GM23248 (cell line): ENCODE data around the gene CDH4. TPM values are rescaled to one million over a fixed set of nuclear protein-coding genes. Genes with fewer than 3 reads are reported as not detected.

Experiments used
- DNase-seq: peaks from one replicate; pipeline ENCODE4 v3.0.0-alpha.2; 2015
- H2AFZ ChIP-seq: fragments of 200-600 bp; sonication (generic); 2 replicates; pipeline ENCODE4 v1.6.1; 2016; ENCODE audit warnings: antibody characterized with exemption
- H3F3A ChIP-seq: fragments of 200-600 bp; sonication (generic); 2 replicates; pipeline ENCODE4 v1.6.1; 2016; ENCODE audit warnings: mild to moderate bottlenecking, antibody characterized with exemption, mixed run types; ENCODE audit not compliant: insufficient read depth
- H3K27ac ChIP-seq: fragments of 200-600 bp; sonication (generic); 2 replicates; pipeline ENCODE4 v1.5.1; 2016; ENCODE audit warnings: mild to moderate bottlenecking
- H3K27me3 ChIP-seq: fragments of 200-600 bp; sonication (generic); replicated peaks from 2 replicates; pipeline ENCODE4 v1.6.1; 2016; ENCODE audit warnings: mild to moderate bottlenecking; ENCODE audit not compliant: insufficient read depth
- H3K36me3 ChIP-seq: fragments of 200-600 bp; sonication (generic); 2 replicates; pipeline ENCODE4 v1.6.1; 2016; ENCODE audit warnings: low read depth, mild to moderate bottlenecking
- H3K4me1 ChIP-seq: fragments of 200-600 bp; sonication (generic); 2 replicates; pipeline ENCODE4 v1.6.1; 2016; ENCODE audit warnings: mild to moderate bottlenecking; ENCODE audit not compliant: insufficient read depth
- H3K4me2 ChIP-seq: fragments of 200-600 bp; sonication (generic); one replicate; pipeline ENCODE4 v1.6.1; 2016; ENCODE audit warnings: mild to moderate bottlenecking; ENCODE audit not compliant: unreplicated experiment
- H3K4me3 ChIP-seq: fragments of 200-600 bp; sonication (generic); 2 replicates; pipeline ENCODE4 v1.5.1; 2016; ENCODE audit warnings: mild to moderate bottlenecking
- H3K79me2 ChIP-seq: fragments of 200-600 bp; sonication (generic); 2 replicates; pipeline ENCODE4 v1.6.1; 2016; ENCODE audit warnings: mild to moderate bottlenecking; ENCODE audit not compliant: insufficient read depth
- H3K9ac ChIP-seq: fragments of 200-600 bp; sonication (generic); 2 replicates; pipeline ENCODE4 v1.6.1; 2016; ENCODE audit warnings: mild to moderate bottlenecking
- H3K9me2 ChIP-seq: fragments of 200-600 bp; sonication (generic); 2 replicates; pipeline ENCODE4 v1.6.1; 2016; ENCODE audit warnings: mixed run types, mild to moderate bottlenecking, moderate library complexity; ENCODE audit not compliant: insufficient read depth
- H3K9me3 ChIP-seq: fragments of 200-600 bp; sonication (generic); one replicate; pipeline ENCODE4 v1.6.1; 2017; ENCODE audit warnings: low read depth
- H4K20me1 ChIP-seq: fragments of 200-600 bp; sonication (generic); 2 replicates; pipeline ENCODE4 v1.6.0; 2016; ENCODE audit not compliant: insufficient read depth
- EZH2 ChIP-seq: fragments of 200-600 bp; sonication (generic); IDR thresholded peaks from 2 replicates; pipeline ENCODE4 v1.6.1; 2018; ENCODE audit warnings: antibody characterized with exemption, mild to moderate bottlenecking; ENCODE audit not compliant: insufficient read depth, poor library complexity, severe bottlenecking
- EZH2phosphoT487 ChIP-seq: fragments of 200-600 bp; sonication (generic); IDR thresholded peaks from 2 replicates; pipeline ENCODE4 v1.6.1; 2018; ENCODE audit warnings: antibody characterized with exemption, moderate library complexity, mild to moderate bottlenecking, low read depth; ENCODE audit not compliant: insufficient read depth
- WGBS, 2 experiments: methylation state at CpG; one replicate each; pipeline ENCODE4 v1.1.6; 2015 to 2017; ENCODE audit warnings: low lambda C conversion rate in 2 of 2, low coverage in 1 of 2; ENCODE audit errors: missing lambda C conversion rate in 2 of 2; 5-methylcytosine and 5-hydroxymethylcytosine counted together
- in situ Hi-C: fragments of 300-500 bp; cut with MboI; formaldehyde crosslinking; loops from 2 replicates; pipeline ENCODE4 v1.15.0; 2020
- polyA plus RNA-seq: library from polyadenylated mRNA; unstranded; fragments of >200 nt; fragmentation: Nextera tagmentation; extraction: Ambion mirVana; gene quantifications from 2 replicates; pipeline ENCODE4 v1.2.1, GENCODE V29; 2016
- total RNA-seq: library from RNA; depleted of rRNA; stranded (reverse); fragments of >200 nt; shearing (Covaris generic); gene quantifications from 2 replicates; pipeline ENCODE4 v1.2.3, GENCODE V29; 2014

CDH4 gene
- total and polyA plus RNA-seq, 2 experiments from 2014 or later = 1.1 to 3.9 TPM

DNA sequence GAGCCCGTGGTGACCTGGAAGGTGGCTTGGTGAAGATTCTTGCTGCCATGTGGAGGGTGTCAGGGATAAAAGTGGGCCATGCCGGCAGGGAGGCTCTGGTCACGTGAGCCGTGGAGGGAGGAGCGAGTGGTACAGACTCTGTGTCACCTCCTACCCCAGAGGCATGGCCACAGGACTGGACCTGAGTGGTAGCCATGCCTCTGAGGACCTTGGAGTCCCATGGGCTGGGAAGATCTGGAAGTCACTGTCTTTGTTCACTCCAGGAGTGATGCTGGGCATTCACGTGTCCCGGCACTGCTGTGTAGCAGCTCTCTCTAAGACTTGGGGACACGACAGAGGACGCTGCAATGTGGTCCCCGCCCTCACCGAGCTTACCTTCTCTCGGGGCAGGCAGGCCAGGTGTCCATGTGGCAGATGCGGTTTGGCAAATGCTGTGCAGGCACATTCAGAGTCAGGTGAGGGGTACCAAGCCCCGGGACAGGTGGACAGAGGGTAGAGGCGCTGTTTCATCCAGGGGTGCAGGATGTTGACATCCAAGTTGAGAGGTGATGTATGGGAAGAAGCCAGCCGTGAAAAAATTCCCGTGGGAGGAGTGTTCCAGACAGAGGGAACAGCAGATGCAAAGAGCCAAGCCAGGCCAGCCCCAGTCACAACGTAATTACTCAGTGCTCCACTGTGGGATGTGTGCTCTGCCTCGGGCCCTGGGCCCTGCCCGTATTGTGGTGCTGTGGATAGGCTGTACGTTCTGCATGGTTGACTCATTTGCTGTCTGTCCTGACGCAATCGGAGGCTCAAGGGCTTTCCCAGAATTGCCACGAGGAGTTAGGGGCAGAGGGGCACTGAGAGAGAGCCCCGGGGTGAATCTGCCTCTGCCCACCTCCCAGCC lies 505.9 kb downstream of the CDH4 start:
- peak; percentile 52 for DNase-seq
- 0 out of 2 replicates have a peak, but pooled peaks cover 3% of the 10 kb centered on the region for H3K4me1 ChIP-seq
- no peak for TF ChIP-seq EZH2phosphoT487
- no peak for TF ChIP-seq EZH2
- H2AFZ ChIP-seq = no peak overlapping the region
- H3K9me2 ChIP-seq = no peaks in the 10 kb centered on the region
- no peak overlapping the region for H3K4me2 ChIP-seq
- in situ Hi-C loops = no loop called here
- WGBS, 2 experiments = 50 to 55% methylated on average over 25 of the region's 25 CpGs
- H3K79me2 ChIP-seq = no peaks in the 10 kb centered on the region
- H3K9ac ChIP-seq = no peak overlapping the region
- H3K27me3 ChIP-seq = 0 out of 2 replicates have a peak, but pooled peaks cover 5% of the 10 kb centered on the region
- H3F3A ChIP-seq = no peaks in the 10 kb centered on the region
- no peaks in the 10 kb centered on the region for H4K20me1 ChIP-seq
- no peak overlapping the region for H3K27ac ChIP-seq
- no peak overlapping the region for H3K4me3 ChIP-seq
- no peaks in the 10 kb centered on the region for H3K36me3 ChIP-seq
- H3K9me3 ChIP-seq = no peaks in the 10 kb centered on the region

DNA sequence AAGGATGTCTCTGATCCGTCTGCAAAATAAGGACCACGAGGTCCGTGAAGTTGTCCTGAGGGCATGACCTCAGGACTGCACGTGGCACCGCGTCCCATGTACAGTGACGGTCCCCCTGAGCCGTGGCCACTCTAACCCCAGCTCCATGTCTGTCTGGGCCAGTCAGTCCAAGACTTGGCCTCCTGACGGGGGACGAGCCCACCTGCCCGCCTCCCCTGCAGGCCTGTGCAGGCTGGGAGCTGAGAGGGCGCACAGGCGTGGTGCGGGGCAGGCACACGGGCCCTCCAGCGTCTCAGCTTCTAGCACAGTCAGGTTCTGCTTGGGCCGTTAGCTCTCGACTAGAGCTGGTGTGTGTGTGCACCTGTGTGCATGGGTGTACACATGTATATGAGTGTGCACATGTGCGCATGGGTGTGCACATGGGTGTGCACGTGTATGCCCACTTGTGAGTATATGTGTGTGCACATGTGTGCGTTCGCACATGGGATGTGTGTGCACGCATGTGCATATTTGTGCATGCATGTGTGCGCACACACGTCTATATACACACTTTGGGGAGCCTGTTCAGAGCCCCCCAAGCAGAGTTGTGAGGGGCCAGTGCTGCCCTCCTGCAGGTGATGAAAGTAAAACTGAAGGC lies 506.6 kb downstream of the CDH4 start:
- H3K36me3 ChIP-seq = no peaks in the 10 kb centered on the region
- no peak overlapping the region for H3K4me2 ChIP-seq
- in situ Hi-C loops = no loop called here
- TF ChIP-seq EZH2phosphoT487 = no peak
- no peak for TF ChIP-seq EZH2
- 0 out of 2 replicates have a peak, but pooled peaks cover 5% of the 10 kb centered on the region for H3K27me3 ChIP-seq
- no peak overlapping the region for H2AFZ ChIP-seq
- DNase-seq = no peak
- no peak overlapping the region for H3K4me3 ChIP-seq
- H4K20me1 ChIP-seq = no peaks in the 10 kb centered on the region
- H3K79me2 ChIP-seq = no peaks in the 10 kb centered on the region
- H3K9me3 ChIP-seq = no peaks in the 10 kb centered on the region
- H3K4me1 ChIP-seq = no peaks in the 10 kb centered on the region
- 70 to 72% methylated on average over 25 of the region's 25 CpGs for WGBS, 2 experiments
- no peak overlapping the region for H3K9ac ChIP-seq
- H3K9me2 ChIP-seq = no peaks in the 10 kb centered on the region
- H3F3A ChIP-seq = no peaks in the 10 kb centered on the region
- no peak overlapping the region for H3K27ac ChIP-seq

DNA sequence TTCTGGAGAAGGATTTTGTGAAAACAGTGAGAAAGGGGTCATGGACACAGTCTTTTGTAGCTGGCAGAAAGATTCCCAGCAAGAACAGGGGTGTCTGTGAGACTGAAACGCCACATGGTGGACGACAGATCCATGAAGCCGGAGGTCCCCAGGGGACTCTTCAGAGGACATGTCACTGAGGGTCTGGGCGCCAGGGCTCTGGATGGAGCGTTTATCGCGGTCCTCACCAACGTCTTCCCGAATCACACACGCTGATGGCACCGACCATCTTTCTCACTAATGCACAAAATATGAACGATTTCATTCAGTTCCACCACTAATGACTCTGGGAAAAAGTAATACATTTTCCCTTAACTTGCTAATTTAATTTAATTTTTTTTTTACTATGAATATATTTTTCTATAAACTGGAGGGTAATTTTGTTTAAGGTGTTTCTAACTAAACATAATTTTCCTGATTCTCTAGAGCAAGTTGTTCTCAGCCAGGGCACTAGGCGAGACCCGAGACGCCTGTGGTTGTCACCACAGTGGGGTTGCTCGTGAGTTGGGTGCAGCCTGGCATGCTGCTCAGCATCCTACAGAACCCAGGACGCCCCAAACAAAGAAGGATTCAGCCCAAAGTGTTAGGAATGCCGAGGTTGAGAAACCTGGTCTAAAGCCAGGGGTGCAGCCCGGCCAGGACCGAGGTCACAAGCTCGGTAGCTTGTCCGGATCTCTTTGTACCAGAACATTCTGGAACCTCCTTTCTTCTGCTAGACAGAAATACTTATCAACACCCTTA lies 507.4 kb downstream of the CDH4 start:
- no peak overlapping the region for H3K4me3 ChIP-seq
- no peaks in the 10 kb centered on the region for H3K36me3 ChIP-seq
- in situ Hi-C loops = no loop called here
- DNase-seq = no peak
- no peak overlapping the region for H3K27ac ChIP-seq
- 0 out of 2 replicates have a peak, but pooled peaks cover 5% of the 10 kb centered on the region for H3K27me3 ChIP-seq
- no peak overlapping the region for H2AFZ ChIP-seq
- TF ChIP-seq EZH2phosphoT487 (no peak), EZH2 (no peak)
- H3K4me2 ChIP-seq = no peak overlapping the region
- H4K20me1 ChIP-seq = no peaks in the 10 kb centered on the region
- H3K9me2 ChIP-seq = no peaks in the 10 kb centered on the region
- H3K79me2 ChIP-seq = no peaks in the 10 kb centered on the region
- H3K9me3 ChIP-seq = no peaks in the 10 kb centered on the region
- WGBS, 2 experiments = 50 to 51% methylated on average over 22 of the region's 22 CpGs
- H3K9ac ChIP-seq = no peak overlapping the region
- no peaks in the 10 kb centered on the region for H3F3A ChIP-seq
- H3K4me1 ChIP-seq = no peaks in the 10 kb centered on the region

DNA sequence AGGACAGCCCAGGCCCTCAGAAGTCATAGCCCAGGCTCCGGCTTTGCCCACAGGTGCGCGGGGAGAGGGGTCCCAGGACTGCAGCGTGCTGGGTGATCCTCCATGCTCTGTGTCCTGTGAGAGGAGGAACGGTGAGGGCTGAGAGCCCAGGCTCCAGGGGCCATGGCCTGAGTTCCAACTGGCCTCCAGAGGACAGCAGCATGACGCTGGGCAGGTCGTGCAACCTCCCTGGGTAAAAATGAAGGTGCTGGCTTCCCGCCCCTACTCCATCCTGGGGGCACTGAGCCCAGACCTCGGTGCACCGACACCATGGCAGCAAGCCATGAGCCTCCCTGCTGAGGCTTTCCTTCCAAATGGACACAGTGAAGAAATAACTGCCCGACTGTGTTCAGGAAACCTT lies 508.3 kb downstream of the CDH4 start:
- H3F3A ChIP-seq = no peaks in the 10 kb centered on the region
- no peak overlapping the region for H3K27ac ChIP-seq
- in situ Hi-C loops = no loop called here
- 0 out of 2 replicates have a peak, but pooled peaks cover 5% of the 10 kb centered on the region for H3K27me3 ChIP-seq
- no peak overlapping the region for H2AFZ ChIP-seq
- TF ChIP-seq EZH2 = no peak
- no peak for TF ChIP-seq EZH2phosphoT487
- no peak overlapping the region for H3K9ac ChIP-seq
- no peaks in the 10 kb centered on the region for H3K4me1 ChIP-seq
- no peaks in the 10 kb centered on the region for H3K36me3 ChIP-seq
- H3K4me2 ChIP-seq = no peak overlapping the region
- 58 to 66% methylated on average over 11 of the region's 11 CpGs for WGBS, 2 experiments
- H3K9me2 ChIP-seq = no peaks in the 10 kb centered on the region
- no peaks in the 10 kb centered on the region for H3K79me2 ChIP-seq
- DNase-seq = no peak
- no peak overlapping the region for H3K4me3 ChIP-seq
- no peaks in the 10 kb centered on the region for H4K20me1 ChIP-seq
- no peaks in the 10 kb centered on the region for H3K9me3 ChIP-seq
